ENCODE results near the gene AKR1B15. TPM values are rescaled to one million over a fixed set of nuclear protein-coding genes. Genes with fewer than 3 reads are reported as not detected.
A peak's percentile ranks its signal among the peaks of the same experiment; 100 is the strongest.

AKR1B15 gene
- total and polyA plus RNA-seq, 2 of the 4 experiments (the other 2 are of a cell fraction): not detected

DNA sequence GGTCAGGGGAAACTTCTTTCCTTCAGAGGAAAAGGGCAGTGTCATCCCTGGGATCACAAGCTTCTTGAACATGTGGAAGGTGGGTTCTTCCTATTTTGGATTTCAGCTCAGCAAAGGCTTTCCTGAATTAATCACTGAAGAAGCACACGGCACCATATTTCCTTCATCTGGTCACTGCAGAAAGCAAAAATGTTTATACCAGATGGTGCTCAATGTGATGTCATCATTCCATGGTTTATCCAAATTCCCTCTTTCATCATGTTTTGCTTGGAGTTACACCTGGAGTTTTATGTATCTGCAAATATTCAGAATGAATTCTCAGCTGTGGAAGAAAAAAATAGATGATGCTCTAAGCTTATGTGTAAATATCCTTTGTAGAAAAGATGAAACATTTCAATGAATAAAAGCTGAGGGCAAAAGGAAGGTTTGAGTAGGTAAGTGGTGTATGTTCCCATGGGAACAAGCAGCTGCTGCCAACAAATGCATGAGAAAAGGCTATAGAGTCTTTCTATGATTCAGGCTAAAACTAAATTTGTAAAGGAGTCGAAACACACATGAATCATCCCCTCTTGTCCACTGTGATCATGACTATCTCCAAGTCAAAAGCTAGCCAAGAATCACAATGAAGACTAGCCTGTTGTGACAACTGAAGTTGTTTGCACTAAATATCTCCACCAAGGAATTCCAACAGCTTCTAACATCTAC, 70.9 kb downstream of the AKR1B15 start:
- intact Hi-C loops (cut with micrococcal nuclease): no loop called here
- POLR2A ChIA-PET (ENCODE audit: unreplicated experiment): no interaction called here
- TF ChIP-seq SMC3 (IDR thresholded peaks at IDR 0.05; ENCODE audit: low read depth, low read length) (no peak), FOS (IDR thresholded peaks at IDR 0.05; ENCODE audit: low read depth, low read length) (peak; percentile 84), RAD21 (IDR thresholded peaks at IDR 0.05; ENCODE audit: low read length) (0 out of 2 replicates have a peak, but pooled peaks have one; percentile 2), MXI1 (IDR thresholded peaks at IDR 0.05; ENCODE audit: borderline replicate concordance, low read depth, low read length) (0 out of 2 replicates have a peak, but pooled peaks have one; percentile 9), RFX5 (IDR thresholded peaks at IDR 0.05; ENCODE audit: low read depth, low read length) (no peak), CHD1 (IDR thresholded peaks at IDR 0.05; ENCODE audit: low read depth, low read length) (0 out of 2 replicates have a peak, but pooled peaks have one; percentile 65), CEBPB (IDR thresholded peaks at IDR 0.05; ENCODE audit: low read depth, low read length) (peak; percentile 77), RCOR1 (IDR thresholded peaks at IDR 0.05; ENCODE audit: insufficient replicate concordance, low read length) (no peak), MAFK (IDR thresholded peaks at IDR 0.05; ENCODE audit: low read depth, low read length) (no peak)

More for the DNA sequence above, 70.9 kb downstream of the AKR1B15 start:
- Histone ChIP-seq H3K4me3 (ENCODE audit: insufficient read depth, low read depth, low read length) (no peak overlapping the region), H2BK120ac (ENCODE audit: low read depth, low read length) (peak overlapping the region; percentile 81), H3K4me2 (ENCODE audit: low read depth, low read length) (peak overlapping the region; percentile 79; the same call in 1 of the 2 replicates), H3K4me1 (ENCODE audit: control insufficient read depth, insufficient read depth, low read length) (peaks cover 9% of the 10 kb centered on the region), H3K14ac (replicated peaks; ENCODE audit: low read depth, low read length) (no peak overlapping the region; the same call in 1 of the 2 replicates), H3K23ac (ENCODE audit: low read depth, low read length) (no peak overlapping the region; the same call in 1 of the 2 replicates), H4K20me1 (ENCODE audit: insufficient read depth, low read length) (no peaks in the 10 kb centered on the region), H2AFZ (replicated peaks; ENCODE audit: low read length, poor library complexity) (no peak overlapping the region), H2BK5ac (ENCODE audit: low read depth, low read length, poor library complexity, severe bottlenecking) (peak overlapping the region; percentile 87), H2BK15ac (ENCODE audit: low read depth, low read length) (peak overlapping the region; percentile 65; the same call in 2 of the 3 replicates), H3K27me3 (ENCODE audit: control insufficient read depth, insufficient read depth, low read length) (no peaks in the 10 kb centered on the region), H3K79me1 (ENCODE audit: low read depth in 1 of 2, low read length in 2 of 2) (no peaks in the 10 kb centered on the region), H3K36me3 (ENCODE audit: control insufficient read depth, insufficient read depth, low read length) (no peaks in the 10 kb centered on the region), H3K9me1 (ENCODE audit: insufficient read depth, low read length) (peaks cover 4% of the 10 kb centered on the region; the same call in 1 of the 2 replicates), H3K9ac (ENCODE audit: low read depth, low read length) (no peak overlapping the region), H2AK9ac (replicated peaks; ENCODE audit: low read depth, low read length, poor library complexity) (no peak overlapping the region), H3K18ac (ENCODE audit: low read depth, low read length) (peak overlapping the region; percentile 86; the same call in 1 of the 2 replicates), H4K91ac (ENCODE audit: insufficient read depth, low read depth, low read length) (peak overlapping the region; percentile 54; the same call in 1 of the 2 replicates), H2AK5ac (ENCODE audit: low read depth, low read length) (no peak overlapping the region), H4K5ac (ENCODE audit: low read depth, low read length) (no peak overlapping the region; the same call in 1 of the 2 replicates), H3K9me3 (ENCODE audit: control insufficient read depth, insufficient read depth, low read length) (no peaks in the 10 kb centered on the region), H3K56ac (ENCODE audit: extremely low read depth, insufficient read depth, low read length) (no peak overlapping the region), H4K8ac (ENCODE audit: low read depth in 2 of 2, low read length in 2 of 2) (peak overlapping the region in 1 of 2 experiments; percentile 44; a peak in 2 of 4 replicates), H2BK20ac (ENCODE audit: low read depth, low read length) (peak overlapping the region; percentile 67), H3K4ac (ENCODE audit: low read depth, low read length) (peak overlapping the region; percentile 74; the same call in 1 of the 2 replicates), H3K27ac (ENCODE audit: insufficient read depth, low read length) (peak overlapping the region; percentile 36; the same call in 1 of the 2 replicates)
- ATAC-seq (ENCODE audit: low read depth): peak; percentile 72
- peak; percentile 96 for DNase-seq
- BruUV-seq (replicated peaks): no TSS peak
- CTCF ChIA-PET: interaction anchor here (0.6 to 1.3 kb wide), 5 partner anchors 12 to 38 kb away, joined by 3 to 6 read pairs (median 3); no protein-coding TSS in a partner anchor
- in situ Hi-C loops (cut with MboI; ENCODE audit: low sequenced_read_pairs) (no loop called here), dilution Hi-C loops (cut with HindIII; ENCODE audit: low sequenced_read_pairs, unreplicated experiment) (no loop called here)
- no CpG with 5 or more reads among the region's 2 CpGs for WGBS, 2 experiments (ENCODE audit: extremely low coverage in 2 of 2, insufficient read length in 1 of 2)
